GM12878 (cell line): ENCODE results near the gene TIMM50.

Experiments used
- CTCF ChIP-seq, 3 experiments: IDR thresholded peaks in 2 of 3; conservative IDR thresholded peaks in 1 of 3; 2 replicates each; pipeline ENCODE4 v1.5.1; 2011; ENCODE audit warnings: low read depth in 3 of 3, low read length in 3 of 3, mild to moderate bottlenecking in 3 of 3, control low read depth in 2 of 3, moderate library complexity in 2 of 3, inconsistent platforms in 1 of 3, mixed read lengths in 1 of 3; ENCODE audit not compliant: control insufficient read depth in 2 of 3, insufficient read depth in 1 of 3; ENCODE audit errors: extremely low read depth in 1 of 3
- EP300 ChIP-seq, 2 experiments: fragments of 150-350 bp in 1 of 2; IDR thresholded peaks; 2 replicates each; pipeline ENCODE4 v1.6.1; 2011 to 2012; ENCODE audit warnings: low read depth in 2 of 2, low read length in 2 of 2, borderline replicate concordance in 1 of 2, improper control_type of control experiment in 1 of 2, inconsistent platforms in 1 of 2; ENCODE audit not compliant: control insufficient read depth in 1 of 2
- HSF1 ChIP-seq: fragments of 150-350 bp; IDR thresholded peaks from 2 replicates; pipeline ENCODE4 v1.6.1; 2014; ENCODE audit warnings: mild to moderate bottlenecking, low read depth, low read length
- SREBF2 ChIP-seq: IDR thresholded peaks from 2 replicates; pipeline ENCODE4 v1.6.1; 2012; ENCODE audit warnings: mild to moderate bottlenecking, low read length
- TCF12 ChIP-seq: IDR thresholded peaks from 2 replicates; pipeline ENCODE4 v1.6.1; 2011; ENCODE audit warnings: low read depth, mild to moderate bottlenecking, low read length
- ZNF384 ChIP-seq: IDR thresholded peaks from 2 replicates; pipeline ENCODE4 v1.6.1; 2012; ENCODE audit warnings: low read depth, mild to moderate bottlenecking, low read length, improper control_type of control experiment, borderline replicate concordance

DNA sequence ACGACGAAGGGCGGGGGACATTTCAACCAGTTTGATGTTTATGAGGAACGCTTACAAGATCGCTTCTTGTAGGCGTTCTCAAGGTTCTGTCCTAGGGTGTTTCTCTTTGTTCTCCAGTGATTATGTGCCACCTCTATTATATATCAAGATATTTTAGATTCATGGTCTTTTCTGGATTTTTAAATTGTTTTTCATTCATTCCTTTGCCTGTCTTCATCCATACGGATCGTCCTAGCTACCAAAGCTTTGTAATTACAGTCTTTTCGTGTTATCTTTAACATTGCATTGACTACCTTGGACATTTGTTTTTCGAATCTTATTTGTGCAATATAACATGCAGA, 59.7 kb downstream of the TIMM50 start:
- TF ChIP-seq EP300 (IDR thresholded peaks at IDR 0.05; ENCODE audit: borderline replicate concordance in 1 of 2, control insufficient read depth in 1 of 2, low read depth in 2 of 2, low read length in 2 of 2) (no peak), CTCF (IDR thresholded peaks at IDR 0.05 in 2 of 3, conservative IDR thresholded peaks at IDR 0.05 in 1 of 3; ENCODE audit: control insufficient read depth in 2 of 3, extremely low read depth in 1 of 3, insufficient read depth in 1 of 3, low read depth in 3 of 3, low read length in 3 of 3) (no peak), TCF12 (no peak), SREBF2 (no peak), ZNF384 (no peak), HSF1 (no peak)
